Mucosa of descending colon (tissue), 3 donors: ENCODE measurements around the gene BBS4. TPM values are rescaled to one million over a fixed set of nuclear protein-coding genes. Genes with fewer than 3 reads are reported as not detected.
"Not testable (repeated sequence)": the region's sequence is repeated elsewhere in the genome, so short reads cannot be mapped to it uniquely, and the experiment has no call there.

Experiments
- ATAC-seq: fragments of 200-7000 bp; cut with Tn5 transposase; one replicate; pipeline ENCODE4 v1.9.1; 2020; ENCODE audit warnings: mild to moderate bottlenecking, moderate library complexity
- DNase-seq, 3 donors: peaks; one replicate each; pipeline ENCODE4 v3.0.0-alpha.2; 2020
- H3K36me3 ChIP-seq: fragments of 200-600 bp; one replicate; pipeline ENCODE4 v1.8.0; 2021; ENCODE audit warnings: low read depth, mild to moderate bottlenecking
- H3K4me1 ChIP-seq: fragments of 200-600 bp; one replicate; pipeline ENCODE4 v1.8.0; 2021; ENCODE audit warnings: low read depth, mild to moderate bottlenecking
- H3K4me3 ChIP-seq: fragments of 200-600 bp; one replicate; pipeline ENCODE4 v1.8.0; 2021; ENCODE audit warnings: mild to moderate bottlenecking
- H3K9me3 ChIP-seq: fragments of 200-600 bp; one replicate; pipeline ENCODE4 v1.8.0; 2021; ENCODE audit warnings: mild to moderate bottlenecking
- intact Hi-C, 2 donors: fragments of 100-400 bp; cut with DNase I in 1 of 2; cut with micrococcal nuclease in 1 of 2; formaldehyde crosslinking; loops; one replicate each; pipeline versions ENCODE4 v1.11.0 to v1.11.1; 2022; cut with DNase I, micrococcal nuclease
- total RNA-seq, 3 donors: library from RNA; stranded (reverse); fragmentation: NEBNext Ultra II Directional in 2 of 3; extraction: Animal tissue kit (Norgen Biotek cat#: 25700) in 2 of 3; gene quantifications; one replicate each; pipeline versions ENCODE4 v1.2.1 to v1.2.4, GENCODE V29; 2021 to 2023
- TF ChIP-seq, protein P1 (sequence below): fragments of 200-600 bp; IDR thresholded peaks from one replicate; pipeline ENCODE4 v1.8.0; 2022; ENCODE audit warnings: antibody characterized with exemption, mild to moderate bottlenecking
- donor health status: DM: no; HTN: no; CAD: no; lungs with moderate emphysema.
- donor health status: DM: no; HTN: no; CAD: no.
- donor health status: DM: no; HTN: yes; CAD: no.

BBS4 gene
- total RNA-seq, 3 donors from 2014 or later: 11.7 to 15.0 (median 13.6) TPM

- H3K36me3 ChIP-seq: no peaks in the 10 kb centered on the region
- TF ChIP-seq, protein P1, sequence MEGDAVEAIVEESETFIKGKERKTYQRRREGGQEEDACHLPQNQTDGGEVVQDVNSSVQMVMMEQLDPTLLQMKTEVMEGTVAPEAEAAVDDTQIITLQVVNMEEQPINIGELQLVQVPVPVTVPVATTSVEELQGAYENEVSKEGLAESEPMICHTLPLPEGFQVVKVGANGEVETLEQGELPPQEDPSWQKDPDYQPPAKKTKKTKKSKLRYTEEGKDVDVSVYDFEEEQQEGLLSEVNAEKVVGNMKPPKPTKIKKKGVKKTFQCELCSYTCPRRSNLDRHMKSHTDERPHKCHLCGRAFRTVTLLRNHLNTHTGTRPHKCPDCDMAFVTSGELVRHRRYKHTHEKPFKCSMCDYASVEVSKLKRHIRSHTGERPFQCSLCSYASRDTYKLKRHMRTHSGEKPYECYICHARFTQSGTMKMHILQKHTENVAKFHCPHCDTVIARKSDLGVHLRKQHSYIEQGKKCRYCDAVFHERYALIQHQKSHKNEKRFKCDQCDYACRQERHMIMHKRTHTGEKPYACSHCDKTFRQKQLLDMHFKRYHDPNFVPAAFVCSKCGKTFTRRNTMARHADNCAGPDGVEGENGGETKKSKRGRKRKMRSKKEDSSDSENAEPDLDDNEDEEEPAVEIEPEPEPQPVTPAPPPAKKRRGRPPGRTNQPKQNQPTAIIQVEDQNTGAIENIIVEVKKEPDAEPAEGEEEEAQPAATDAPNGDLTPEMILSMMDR: peak; percentile 17
- peaks cover 8% of the 10 kb centered on the region for H3K4me1 ChIP-seq
- H3K4me3 ChIP-seq: peak overlapping the region; percentile 41
- intact Hi-C loops: no loop called here
- no peaks in the 10 kb centered on the region for H3K9me3 ChIP-seq
- peak in 1 of 3 donors; percentile 32 for DNase-seq
- ATAC-seq: no peak
Observed at GRCh38 chr15:72685301-72685924, 594 bp upstream of the BBS4 start.

DNA sequence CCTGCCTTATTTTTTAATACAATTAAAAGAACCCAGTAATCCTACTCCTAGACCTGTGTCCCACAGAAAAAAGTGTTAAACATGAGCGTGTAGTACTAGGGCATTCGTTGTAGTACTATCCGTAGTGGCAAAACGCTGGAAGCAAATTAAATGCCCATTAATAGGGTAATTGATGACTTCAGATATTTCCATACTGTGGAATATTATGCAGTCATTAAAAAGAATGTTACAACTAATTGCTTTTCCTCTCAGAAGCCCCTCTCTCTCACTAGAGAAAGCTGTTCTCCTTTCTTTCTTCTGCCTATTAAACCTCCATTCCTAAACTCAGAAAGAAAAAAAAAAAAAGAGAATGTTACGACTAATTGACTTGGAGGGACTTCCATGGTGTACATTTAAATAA lies 2.7 kb downstream of the BBS4 start:
- intact Hi-C loops: no loop called here
- DNase-seq: no peak

DNA sequence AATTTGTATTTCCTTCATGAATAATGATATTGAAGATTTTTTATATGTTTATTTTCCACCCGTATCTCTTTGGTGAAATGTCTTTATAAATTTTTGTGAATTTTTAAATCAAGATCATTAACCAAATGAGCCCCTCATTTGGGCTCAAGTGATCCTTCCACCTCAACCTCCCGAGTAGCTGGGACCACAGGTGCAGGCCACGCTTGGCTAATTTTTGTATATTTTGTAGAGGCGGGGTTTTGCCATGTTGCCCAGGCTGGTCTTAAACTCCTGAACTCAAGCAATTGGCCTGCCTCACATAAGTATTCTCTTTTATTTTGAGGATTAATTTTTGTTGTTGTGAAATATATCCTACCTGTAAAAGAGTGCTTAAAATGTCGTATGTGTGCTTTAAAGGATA lies 4.9 kb downstream of the BBS4 start:
- TF ChIP-seq, protein P1: no peak
- intact Hi-C loops: no loop called here
- Histone ChIP-seq H3K4me1 (no peaks in the 10 kb centered on the region), H3K4me3 (no peak overlapping the region), H3K36me3 (no peaks in the 10 kb centered on the region), H3K9me3 (no peaks in the 10 kb centered on the region)
- ATAC-seq: no peak
- no peak for DNase-seq

More for the DNA sequence above, 2.7 kb downstream of the BBS4 start:
- H3K4me3 ChIP-seq: no peak overlapping the region
- ATAC-seq: no peak
- peaks cover 8% of the 10 kb centered on the region for H3K4me1 ChIP-seq
- TF ChIP-seq, protein P1: no peak
- H3K9me3 ChIP-seq: no peaks in the 10 kb centered on the region
- H3K36me3 ChIP-seq: no peaks in the 10 kb centered on the region

DNA sequence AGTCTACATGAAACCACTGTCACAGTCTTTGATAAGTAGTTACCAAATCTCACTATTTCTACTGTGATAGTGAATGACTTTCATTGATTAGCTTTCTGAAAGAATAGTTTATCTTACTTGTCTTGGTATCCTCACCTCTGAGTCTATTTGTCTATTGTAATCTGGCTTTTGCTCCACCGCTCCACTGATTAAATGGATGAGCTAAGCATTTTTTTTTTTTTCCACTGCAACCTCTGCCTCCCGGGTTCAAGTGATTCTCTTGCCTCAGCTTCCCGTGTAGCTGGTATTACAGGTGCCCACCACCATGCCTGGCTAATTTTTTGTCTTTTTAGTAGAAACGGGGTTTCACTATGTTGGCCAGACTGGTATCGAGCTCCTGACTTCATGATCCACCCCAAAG lies 12.9 kb downstream of the BBS4 start:
- DNase-seq: no peak
- Histone ChIP-seq H3K9me3 (no peaks in the 10 kb centered on the region), H3K4me3 (no peak overlapping the region), H3K36me3 (no peaks in the 10 kb centered on the region), H3K4me1 (no peaks in the 10 kb centered on the region)
- intact Hi-C loops: no loop called here
- no peak for ATAC-seq
- TF ChIP-seq, protein P1: no peak

DNA sequence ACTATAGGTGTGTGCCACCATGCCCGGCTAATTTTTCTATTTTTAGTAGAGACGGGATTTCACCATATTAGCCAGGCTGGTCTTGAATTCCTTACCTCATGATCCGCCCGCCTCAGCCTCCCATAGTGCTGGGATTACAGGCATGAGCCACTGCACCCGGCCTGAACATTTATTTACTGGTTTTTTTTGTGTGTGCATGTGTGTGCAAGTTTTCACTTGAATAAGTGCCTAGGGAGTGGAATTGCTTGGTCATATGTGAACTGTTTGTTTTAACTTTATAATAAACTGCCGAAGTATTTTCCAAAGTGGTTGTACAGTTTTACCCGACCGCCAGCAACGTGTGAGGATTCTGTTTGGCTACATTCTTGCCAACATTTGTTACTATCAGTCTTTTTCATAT lies 14.1 kb downstream of the BBS4 start:
- ATAC-seq: no peak
- DNase-seq: no peak
- H3K9me3 ChIP-seq: no peaks in the 10 kb centered on the region
- H3K4me3 ChIP-seq: no peak overlapping the region
- no peaks in the 10 kb centered on the region for H3K36me3 ChIP-seq
- TF ChIP-seq, protein P1: no peak
- intact Hi-C loops: no loop called here
- no peaks in the 10 kb centered on the region for H3K4me1 ChIP-seq

- Histone ChIP-seq H3K36me3 (no peaks in the 10 kb centered on the region), H3K9me3 (no peaks in the 10 kb centered on the region), H3K4me3 (no peak overlapping the region), H3K4me1 (no peaks in the 10 kb centered on the region)
- TF ChIP-seq, protein P1: no peak
- intact Hi-C loops: no loop called here
- no peak for DNase-seq
- no peak for ATAC-seq
Observed at GRCh38 chr15:72706266-72706665, 20.3 kb downstream of the BBS4 start.

- not testable (repeated sequence) for DNase-seq
Observed at GRCh38 chr15:72708551-72709303, 22.7 kb downstream of the BBS4 start.

More at GRCh38 chr15:72708551-72709303, 22.7 kb downstream of the BBS4 start:
- ATAC-seq, H3K36me3 ChIP-seq, intact Hi-C loops, H3K4me1 ChIP-seq, H3K4me3 ChIP-seq, H3K9me3 ChIP-seq: not testable (repeated sequence)
